NCI-H2227 (cell line): Measurements from ENCODE around the gene CTSZ.
A peak's percentile ranks its signal among the peaks of the same experiment; 100 is the strongest.

ENCODE experiments used
- DNase-seq: peaks from one replicate; lab custom pipeline; 2025; ENCODE audit not compliant: unreplicated experiment; lab: John Stamatoyannopoulos, UW

CTSZ gene

DNA sequence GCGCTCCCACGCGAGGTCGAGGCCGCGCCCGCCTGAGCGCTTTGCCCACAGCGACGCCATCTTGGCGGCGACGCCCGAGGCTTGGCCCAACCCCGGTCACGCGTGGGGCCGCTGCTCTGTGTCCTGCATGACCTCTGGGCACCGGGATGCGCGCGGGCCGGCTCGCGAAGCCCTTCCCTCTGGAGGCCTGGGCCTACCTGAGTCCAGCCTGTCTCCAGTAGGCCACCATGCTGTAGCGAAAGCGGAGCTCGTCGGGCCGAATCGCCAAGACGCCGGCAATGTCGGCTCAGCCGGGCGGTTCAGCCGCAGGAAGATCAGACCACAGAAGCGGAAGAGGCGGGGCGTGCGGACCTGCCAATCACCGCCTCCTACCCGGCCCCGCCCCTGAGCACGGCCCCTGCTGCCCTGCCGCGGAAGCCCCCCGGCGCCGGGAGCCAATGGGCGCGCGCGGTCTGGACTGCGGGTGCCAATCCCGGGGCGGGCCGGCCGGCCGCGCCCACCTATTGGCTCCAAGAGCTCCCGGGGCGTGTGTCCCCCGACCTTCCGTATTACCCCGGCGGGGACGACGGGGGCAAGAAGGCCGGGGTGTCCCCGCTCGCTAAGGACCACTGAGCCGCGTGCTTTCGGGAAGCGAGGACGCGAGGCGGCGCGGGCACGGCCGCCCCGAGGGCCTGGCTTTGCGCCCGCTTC, 25.1 kb upstream of the CTSZ start, which contains the start of gene ATP5F1E:
TSS of gene ATP5F1E (minus strand) at position 313 of the 690 bp plus-strand sequence. CDS start at position 229, 84 bp downstream.
- peak; percentile 98 for DNase-seq

- DNase-seq = peak; percentile 50
Measured at GRCh38 chr20:59031564-59032022, 24.5 kb upstream of the CTSZ start.

GRCh38 chr20:59030911-59031563, 24.0 kb upstream of the CTSZ start:
- DNase-seq = no peak

DNA sequence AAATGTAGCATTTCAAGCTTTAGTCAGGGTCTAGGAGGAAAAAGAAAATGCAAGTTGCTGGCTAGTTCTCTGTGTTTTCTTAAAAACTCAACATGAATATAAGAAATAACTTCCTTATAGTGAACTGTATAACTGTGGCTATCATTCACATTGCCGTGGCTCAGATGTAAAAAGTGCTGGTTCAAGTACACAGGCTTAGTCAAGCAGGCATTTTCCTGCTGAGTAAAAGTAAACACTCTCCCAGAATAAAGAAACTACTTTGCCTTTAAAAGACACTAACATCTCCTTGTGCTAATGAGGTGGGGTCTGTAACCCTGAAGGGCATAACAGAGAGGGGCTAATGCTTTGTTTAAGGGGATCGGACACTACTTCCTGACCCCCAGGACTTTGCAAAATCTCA, 21.8 kb upstream of the CTSZ start:
- DNase-seq = no peak

- DNase-seq = no peak
Measured at GRCh38 chr20:59027741-59028320, 20.8 kb upstream of the CTSZ start.

DNA sequence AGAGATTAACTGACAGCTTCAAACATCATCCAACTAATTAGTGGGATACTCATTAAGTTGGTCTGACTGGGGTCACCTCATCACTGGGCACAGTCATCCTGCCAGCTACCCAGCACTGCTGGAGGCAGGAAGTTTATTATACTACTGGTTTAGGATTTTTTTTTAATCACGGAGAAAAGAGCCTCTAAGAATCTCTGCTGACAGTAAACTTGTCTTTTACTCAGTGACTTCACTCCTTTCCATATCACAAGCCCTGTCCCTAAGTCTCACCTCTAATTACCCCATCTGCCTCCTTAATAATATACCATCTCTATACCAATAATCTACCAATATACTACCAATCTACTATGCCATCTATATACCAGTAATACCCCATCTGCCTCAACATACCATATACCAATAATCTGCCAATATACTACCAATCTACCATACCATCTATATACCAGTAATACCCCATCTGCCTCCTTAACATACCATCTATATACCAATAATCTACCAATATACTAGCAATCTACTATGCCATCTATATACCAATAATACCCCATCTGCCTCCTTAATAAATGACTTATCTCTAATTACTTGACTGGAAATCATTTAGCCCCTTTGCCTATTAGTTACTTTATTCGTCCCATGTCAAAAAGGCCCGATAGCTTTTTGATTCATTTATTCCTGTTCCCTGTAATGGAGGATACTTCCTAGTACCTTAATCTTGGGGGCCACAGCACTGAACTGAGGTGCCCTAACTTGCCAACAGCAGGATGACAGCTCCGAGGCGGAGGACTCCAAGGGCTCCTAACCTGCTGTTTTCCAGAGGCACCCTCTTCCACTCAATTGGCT, 20.1 kb upstream of the CTSZ start:
- no peak for DNase-seq

DNA sequence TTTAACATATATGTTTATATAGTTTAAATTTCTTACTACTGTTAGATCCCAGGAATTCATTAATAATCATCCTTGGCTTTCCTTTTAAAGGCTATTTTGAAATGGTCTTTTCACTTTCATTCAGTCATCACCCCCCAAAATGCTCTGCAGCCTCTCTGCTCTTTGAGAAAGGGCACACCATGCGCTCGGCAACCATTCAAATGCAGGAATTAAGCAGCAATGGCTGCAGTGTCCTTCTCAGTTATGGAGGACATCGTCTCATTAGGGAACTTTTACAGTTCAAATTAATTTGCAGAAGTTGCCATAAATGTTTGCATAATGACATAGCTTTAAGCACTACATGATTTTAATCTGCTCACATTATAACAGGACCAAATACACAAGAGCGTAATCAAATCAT, 18.5 kb upstream of the CTSZ start:
- DNase-seq = no peak

- no peak for DNase-seq
Measured at GRCh38 chr20:59025086-59025485, 18.0 kb upstream of the CTSZ start.

- DNase-seq = no peak
Measured at GRCh38 chr20:59024111-59024530, 17.1 kb upstream of the CTSZ start.

- DNase-seq = no peak
Measured at GRCh38 chr20:59023616-59024015, 16.6 kb upstream of the CTSZ start.

- no peak for DNase-seq
Measured at GRCh38 chr20:59022754-59023153, 15.7 kb upstream of the CTSZ start.

- peak; percentile 20 for DNase-seq
Measured at GRCh38 chr20:59020938-59021551, 14.0 kb upstream of the CTSZ start.

DNA sequence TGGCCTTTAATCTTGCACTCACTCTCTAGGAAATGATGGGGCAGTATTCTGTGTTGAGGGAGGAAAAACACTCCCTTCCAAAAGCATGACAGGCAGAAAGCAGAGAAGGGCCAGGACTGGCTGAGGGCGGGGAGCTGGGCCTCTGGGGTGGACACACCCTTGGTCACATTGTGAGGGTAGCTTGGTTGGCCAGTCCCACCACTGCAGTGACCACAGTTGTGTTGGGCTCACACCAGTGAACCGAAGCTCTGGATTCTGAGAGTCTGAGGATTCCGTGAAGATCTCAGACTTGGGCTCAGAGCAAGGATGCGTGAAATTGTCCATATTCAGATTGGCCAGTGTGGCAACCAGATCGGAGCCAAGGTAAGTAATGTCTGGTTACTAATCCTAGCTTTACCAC, 12.2 kb upstream of the CTSZ start, which contains the start of gene TUBB1:
TSS of gene TUBB1 (plus strand) at position 213 of the 400 bp plus-strand sequence. CDS start at position 307, 94 bp downstream.
- DNase-seq = no peak

- no peak for DNase-seq
Measured at GRCh38 chr20:59018817-59019216, 11.8 kb upstream of the CTSZ start.

GRCh38 chr20:59017493-59018231, 10.6 kb upstream of the CTSZ start:
- no peak for DNase-seq

DNA sequence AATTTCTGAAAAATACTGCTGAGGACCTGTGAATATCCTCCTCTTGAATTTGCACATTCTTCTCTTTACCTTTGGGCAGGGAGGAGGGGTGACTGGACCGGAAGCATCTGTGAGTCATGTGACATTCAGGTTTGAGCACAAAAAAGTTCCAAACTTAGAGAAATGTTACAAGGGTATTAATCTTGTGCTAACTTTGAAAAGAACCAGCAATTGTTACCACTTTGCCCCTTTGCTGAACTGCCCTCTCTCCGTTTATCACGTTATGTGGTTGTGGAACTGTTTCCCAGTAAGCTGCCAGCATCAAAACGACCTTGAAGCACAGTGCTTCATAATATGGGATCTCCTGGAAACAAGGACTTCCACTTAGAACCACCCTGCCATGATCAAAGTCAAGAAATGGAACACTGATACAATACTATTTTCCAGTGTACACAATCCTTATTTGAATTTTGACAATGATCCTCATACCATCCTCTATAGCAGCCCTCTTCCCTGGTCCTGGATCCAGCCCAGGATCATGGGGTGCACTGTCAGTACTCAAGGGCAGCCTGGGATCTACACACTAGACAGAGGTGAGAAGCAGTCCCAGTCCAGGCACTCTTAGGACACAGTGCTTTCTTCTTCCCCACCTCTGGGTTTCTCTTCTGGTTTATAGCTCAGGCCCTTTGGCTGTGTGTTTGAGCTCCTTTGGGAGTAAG, 9.9 kb upstream of the CTSZ start:
- no peak for DNase-seq

- no peak for DNase-seq
Measured at GRCh38 chr20:59015812-59016711, 9.0 kb upstream of the CTSZ start.

GRCh38 chr20:59015411-59015810, 8.4 kb upstream of the CTSZ start:
- no peak for DNase-seq
